ENCODE results near the gene GNAI2.

- TF ChIP-seq, protein P1, sequence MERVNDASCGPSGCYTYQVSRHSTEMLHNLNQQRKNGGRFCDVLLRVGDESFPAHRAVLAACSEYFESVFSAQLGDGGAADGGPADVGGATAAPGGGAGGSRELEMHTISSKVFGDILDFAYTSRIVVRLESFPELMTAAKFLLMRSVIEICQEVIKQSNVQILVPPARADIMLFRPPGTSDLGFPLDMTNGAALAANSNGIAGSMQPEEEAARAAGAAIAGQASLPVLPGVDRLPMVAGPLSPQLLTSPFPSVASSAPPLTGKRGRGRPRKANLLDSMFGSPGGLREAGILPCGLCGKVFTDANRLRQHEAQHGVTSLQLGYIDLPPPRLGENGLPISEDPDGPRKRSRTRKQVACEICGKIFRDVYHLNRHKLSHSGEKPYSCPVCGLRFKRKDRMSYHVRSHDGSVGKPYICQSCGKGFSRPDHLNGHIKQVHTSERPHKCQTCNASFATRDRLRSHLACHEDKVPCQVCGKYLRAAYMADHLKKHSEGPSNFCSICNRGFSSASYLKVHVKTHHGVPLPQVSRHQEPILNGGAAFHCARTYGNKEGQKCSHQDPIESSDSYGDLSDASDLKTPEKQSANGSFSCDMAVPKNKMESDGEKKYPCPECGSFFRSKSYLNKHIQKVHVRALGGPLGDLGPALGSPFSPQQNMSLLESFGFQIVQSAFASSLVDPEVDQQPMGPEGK (CRISPR knock-in tag; IDR thresholded peaks at IDR 0.05; ENCODE audit: borderline replicate concordance) = no peak
- TF ChIP-seq TSHZ2 (CRISPR knock-in tag; IDR thresholded peaks at IDR 0.05) (no peak), ZFP30 (CRISPR knock-in tag; IDR thresholded peaks at IDR 0.05) (no peak), ZC3H10 (CRISPR knock-in tag; IDR thresholded peaks at IDR 0.05) (no peak), RARB (CRISPR knock-in tag; IDR thresholded peaks at IDR 0.05) (no peak), ZFP3 (CRISPR knock-in tag; IDR thresholded peaks at IDR 0.05) (no peak), ZNF8 (CRISPR knock-in tag; IDR thresholded peaks at IDR 0.05) (no peak), ARNTL (CRISPR knock-in tag; IDR thresholded peaks at IDR 0.05; ENCODE audit: borderline replicate concordance, low read depth) (no peak), CSDC2 (CRISPR knock-in tag; IDR thresholded peaks at IDR 0.05) (no peak)
- TF ChIP-seq, protein P2, sequence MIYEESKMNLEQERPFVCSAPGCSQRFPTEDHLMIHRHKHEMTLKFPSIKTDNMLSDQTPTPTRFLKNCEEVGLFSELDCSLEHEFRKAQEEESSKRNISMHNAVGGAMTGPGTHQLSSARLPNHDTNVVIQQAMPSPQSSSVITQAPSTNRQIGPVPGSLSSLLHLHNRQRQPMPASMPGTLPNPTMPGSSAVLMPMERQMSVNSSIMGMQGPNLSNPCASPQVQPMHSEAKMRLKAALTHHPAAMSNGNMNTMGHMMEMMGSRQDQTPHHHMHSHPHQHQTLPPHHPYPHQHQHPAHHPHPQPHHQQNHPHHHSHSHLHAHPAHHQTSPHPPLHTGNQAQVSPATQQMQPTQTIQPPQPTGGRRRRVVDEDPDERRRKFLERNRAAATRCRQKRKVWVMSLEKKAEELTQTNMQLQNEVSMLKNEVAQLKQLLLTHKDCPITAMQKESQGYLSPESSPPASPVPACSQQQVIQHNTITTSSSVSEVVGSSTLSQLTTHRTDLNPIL (CRISPR knock-in tag; IDR thresholded peaks at IDR 0.05; ENCODE audit: low read depth) = no peak
- TF ChIP-seq, protein P3, sequence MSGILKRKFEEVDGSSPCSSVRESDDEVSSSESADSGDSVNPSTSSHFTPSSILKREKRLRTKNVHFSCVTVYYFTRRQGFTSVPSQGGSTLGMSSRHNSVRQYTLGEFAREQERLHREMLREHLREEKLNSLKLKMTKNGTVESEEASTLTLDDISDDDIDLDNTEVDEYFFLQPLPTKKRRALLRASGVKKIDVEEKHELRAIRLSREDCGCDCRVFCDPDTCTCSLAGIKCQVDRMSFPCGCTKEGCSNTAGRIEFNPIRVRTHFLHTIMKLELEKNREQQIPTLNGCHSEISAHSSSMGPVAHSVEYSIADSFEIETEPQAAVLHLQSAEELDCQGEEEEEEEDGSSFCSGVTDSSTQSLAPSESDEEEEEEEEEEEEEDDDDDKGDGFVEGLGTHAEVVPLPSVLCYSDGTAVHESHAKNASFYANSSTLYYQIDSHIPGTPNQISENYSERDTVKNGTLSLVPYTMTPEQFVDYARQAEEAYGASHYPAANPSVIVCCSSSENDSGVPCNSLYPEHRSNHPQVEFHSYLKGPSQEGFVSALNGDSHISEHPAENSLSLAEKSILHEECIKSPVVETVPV (CRISPR knock-in tag; IDR thresholded peaks at IDR 0.05) = no peak
These were observed 43.4 kb downstream of the GNAI2 start for GRCh38 chr3:50279255-50280016.

Measured in SK-N-SH treated with all-trans-retinoic acid at 6 μM for 48 hours (cell line).